Progenitor cell of endocrine pancreas (in vitro differentiated cells): ENCODE data around the gene CA10. TPM values are rescaled to one million over a fixed set of nuclear protein-coding genes. Genes with fewer than 3 reads are reported as not detected.
A peak's percentile ranks its signal among the peaks of the same experiment; 100 is the strongest.

Experiments used
- DNase-seq: peaks from one replicate; pipeline ENCODE4 v3.0.0; 2021; ENCODE audit warnings: low spot score; ENCODE audit not compliant: unreplicated experiment
- H3K27ac Mint-ChIP-seq: 2 replicates; pipeline ENCODE4 v1.8.0; 2021; ENCODE audit warnings: mild to moderate bottlenecking, moderate library complexity, mixed read lengths
- H3K27me3 Mint-ChIP-seq: 2 replicates; pipeline ENCODE4 v1.8.0; 2021; ENCODE audit warnings: mixed read lengths
- H3K36me3 Mint-ChIP-seq: 2 replicates; pipeline ENCODE4 v1.8.0; 2022; ENCODE audit warnings: mixed read lengths; ENCODE audit not compliant: insufficient read depth
- H3K4me1 Mint-ChIP-seq: 2 replicates; pipeline ENCODE4 v1.8.0; 2021; ENCODE audit warnings: low read depth, mixed read lengths
- H3K4me3 Mint-ChIP-seq: 2 replicates; pipeline ENCODE4 v1.8.0; 2021; ENCODE audit warnings: low read depth, mild to moderate bottlenecking, moderate library complexity, mixed read lengths
- H3K9me3 Mint-ChIP-seq: 2 replicates; pipeline ENCODE4 v1.8.0; 2021; ENCODE audit warnings: low read depth, mixed read lengths
- total RNA-seq: library from RNA; stranded (reverse); gene quantifications from 2 replicates; pipeline ENCODE4 v1.2.1, GENCODE V29; 2021
- TF ChIP-seq, protein P1 (sequence below): fragments of 200-600 bp; sonication (generic); IDR thresholded peaks from one replicate; pipeline ENCODE4 v1.5.0; 2021; ENCODE audit warnings: antibody characterized with exemption, mild to moderate bottlenecking; ENCODE audit not compliant: unreplicated experiment

The CA10 gene
- total RNA-seq, 1 donor from 2014 or later, result 0.53 TPM

- Mint-ChIP-seq H3K27me3 (peaks cover 3% of the 10 kb centered on the region), H3K36me3 (no peaks in the 10 kb centered on the region), H3K4me1 (no peaks in the 10 kb centered on the region), H3K27ac (no peak overlapping the region), H3K9me3 (no peaks in the 10 kb centered on the region), H3K4me3 (no peak overlapping the region)
- TF ChIP-seq, protein P1, sequence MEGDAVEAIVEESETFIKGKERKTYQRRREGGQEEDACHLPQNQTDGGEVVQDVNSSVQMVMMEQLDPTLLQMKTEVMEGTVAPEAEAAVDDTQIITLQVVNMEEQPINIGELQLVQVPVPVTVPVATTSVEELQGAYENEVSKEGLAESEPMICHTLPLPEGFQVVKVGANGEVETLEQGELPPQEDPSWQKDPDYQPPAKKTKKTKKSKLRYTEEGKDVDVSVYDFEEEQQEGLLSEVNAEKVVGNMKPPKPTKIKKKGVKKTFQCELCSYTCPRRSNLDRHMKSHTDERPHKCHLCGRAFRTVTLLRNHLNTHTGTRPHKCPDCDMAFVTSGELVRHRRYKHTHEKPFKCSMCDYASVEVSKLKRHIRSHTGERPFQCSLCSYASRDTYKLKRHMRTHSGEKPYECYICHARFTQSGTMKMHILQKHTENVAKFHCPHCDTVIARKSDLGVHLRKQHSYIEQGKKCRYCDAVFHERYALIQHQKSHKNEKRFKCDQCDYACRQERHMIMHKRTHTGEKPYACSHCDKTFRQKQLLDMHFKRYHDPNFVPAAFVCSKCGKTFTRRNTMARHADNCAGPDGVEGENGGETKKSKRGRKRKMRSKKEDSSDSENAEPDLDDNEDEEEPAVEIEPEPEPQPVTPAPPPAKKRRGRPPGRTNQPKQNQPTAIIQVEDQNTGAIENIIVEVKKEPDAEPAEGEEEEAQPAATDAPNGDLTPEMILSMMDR, result no peak
- no peak for DNase-seq
These were observed 269.7 kb downstream of the CA10 start for GRCh38 chr17:51888816-51889215.

GRCh38 chr17:51876986-51877385 is 281.5 kb downstream of the CA10 start:
- H3K4me3 Mint-ChIP-seq, result no peak overlapping the region
- H3K36me3 Mint-ChIP-seq, result no peaks in the 10 kb centered on the region
- TF ChIP-seq, protein P1, result no peak
- no peaks in the 10 kb centered on the region for H3K27me3 Mint-ChIP-seq
- H3K4me1 Mint-ChIP-seq, result no peaks in the 10 kb centered on the region
- no peaks in the 10 kb centered on the region for H3K9me3 Mint-ChIP-seq
- H3K27ac Mint-ChIP-seq, result no peak overlapping the region
- DNase-seq, result no peak

GRCh38 chr17:51873302-51873701 is 285.2 kb downstream of the CA10 start:
- Mint-ChIP-seq H3K4me1 (peaks cover 3% of the 10 kb centered on the region), H3K36me3 (no peaks in the 10 kb centered on the region), H3K27ac (no peak overlapping the region), H3K9me3 (no peaks in the 10 kb centered on the region), H3K4me3 (no peak overlapping the region), H3K27me3 (no peaks in the 10 kb centered on the region)
- no peak for DNase-seq
- TF ChIP-seq, protein P1, result no peak

GRCh38 chr17:51869387-51869786 is 289.1 kb downstream of the CA10 start:
- Mint-ChIP-seq H3K27me3 (no peaks in the 10 kb centered on the region), H3K4me3 (no peak overlapping the region), H3K9me3 (no peaks in the 10 kb centered on the region), H3K36me3 (no peaks in the 10 kb centered on the region), H3K27ac (no peak overlapping the region), H3K4me1 (peaks cover 9% of the 10 kb centered on the region)
- TF ChIP-seq, protein P1, result no peak
- DNase-seq, result peak; percentile 45

- TF ChIP-seq, protein P1, result peak; percentile 81
These were observed 297.5 kb downstream of the CA10 start for GRCh38 chr17:51860954-51861561.

More at GRCh38 chr17:51860954-51861561, 297.5 kb downstream of the CA10 start:
- Mint-ChIP-seq H3K27ac (no peak overlapping the region), H3K36me3 (no peaks in the 10 kb centered on the region), H3K27me3 (no peaks in the 10 kb centered on the region), H3K4me3 (no peak overlapping the region), H3K9me3 (no peaks in the 10 kb centered on the region), H3K4me1 (peaks cover 16% of the 10 kb centered on the region)
- peak; percentile 42 for DNase-seq
